ENCODE results near the gene SIT1.

- TF ChIP-seq, protein P1, sequence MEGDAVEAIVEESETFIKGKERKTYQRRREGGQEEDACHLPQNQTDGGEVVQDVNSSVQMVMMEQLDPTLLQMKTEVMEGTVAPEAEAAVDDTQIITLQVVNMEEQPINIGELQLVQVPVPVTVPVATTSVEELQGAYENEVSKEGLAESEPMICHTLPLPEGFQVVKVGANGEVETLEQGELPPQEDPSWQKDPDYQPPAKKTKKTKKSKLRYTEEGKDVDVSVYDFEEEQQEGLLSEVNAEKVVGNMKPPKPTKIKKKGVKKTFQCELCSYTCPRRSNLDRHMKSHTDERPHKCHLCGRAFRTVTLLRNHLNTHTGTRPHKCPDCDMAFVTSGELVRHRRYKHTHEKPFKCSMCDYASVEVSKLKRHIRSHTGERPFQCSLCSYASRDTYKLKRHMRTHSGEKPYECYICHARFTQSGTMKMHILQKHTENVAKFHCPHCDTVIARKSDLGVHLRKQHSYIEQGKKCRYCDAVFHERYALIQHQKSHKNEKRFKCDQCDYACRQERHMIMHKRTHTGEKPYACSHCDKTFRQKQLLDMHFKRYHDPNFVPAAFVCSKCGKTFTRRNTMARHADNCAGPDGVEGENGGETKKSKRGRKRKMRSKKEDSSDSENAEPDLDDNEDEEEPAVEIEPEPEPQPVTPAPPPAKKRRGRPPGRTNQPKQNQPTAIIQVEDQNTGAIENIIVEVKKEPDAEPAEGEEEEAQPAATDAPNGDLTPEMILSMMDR (conservative IDR thresholded peaks at IDR 0.05; ENCODE audit: low read length) = no peak
- no peak for TF ChIP-seq EZH2phosphoT487 (IDR thresholded peaks at IDR 0.05; ENCODE audit: borderline replicate concordance)
These were observed 35.8 kb upstream of the SIT1 start for GRCh38 chr9:35686222-35687203.
